EL (cell line): ENCODE data around the gene IL32.
"Not testable (repeated sequence)": the region's sequence is repeated elsewhere in the genome, so short reads cannot be mapped to it uniquely, and the experiment has no call there.

Experiments used
- DNase-seq: peaks from one replicate; pipeline ENCODE4 v3.0.0-alpha.2; 2016

IL32 gene

DNA sequence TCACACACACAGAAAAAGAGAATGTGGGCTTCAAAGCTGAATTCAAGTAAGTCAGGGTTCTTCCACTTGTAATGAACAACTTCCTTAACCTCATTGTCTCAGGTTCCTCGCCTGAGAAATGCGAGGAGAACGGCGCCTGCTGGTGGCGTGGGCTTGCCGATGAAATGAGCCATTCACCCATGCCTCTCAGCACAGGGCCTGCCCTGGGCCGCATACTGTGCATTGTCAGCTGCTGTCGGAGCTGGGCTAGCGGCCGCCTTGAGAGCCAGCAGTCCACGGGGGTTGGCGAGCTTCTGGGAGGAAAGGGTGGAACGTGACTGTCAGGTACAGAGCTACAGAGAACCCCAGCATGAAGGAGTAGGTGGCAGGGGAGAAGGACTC is 12.1 kb upstream of the IL32 start:
- DNase-seq, result not testable (repeated sequence)

DNA sequence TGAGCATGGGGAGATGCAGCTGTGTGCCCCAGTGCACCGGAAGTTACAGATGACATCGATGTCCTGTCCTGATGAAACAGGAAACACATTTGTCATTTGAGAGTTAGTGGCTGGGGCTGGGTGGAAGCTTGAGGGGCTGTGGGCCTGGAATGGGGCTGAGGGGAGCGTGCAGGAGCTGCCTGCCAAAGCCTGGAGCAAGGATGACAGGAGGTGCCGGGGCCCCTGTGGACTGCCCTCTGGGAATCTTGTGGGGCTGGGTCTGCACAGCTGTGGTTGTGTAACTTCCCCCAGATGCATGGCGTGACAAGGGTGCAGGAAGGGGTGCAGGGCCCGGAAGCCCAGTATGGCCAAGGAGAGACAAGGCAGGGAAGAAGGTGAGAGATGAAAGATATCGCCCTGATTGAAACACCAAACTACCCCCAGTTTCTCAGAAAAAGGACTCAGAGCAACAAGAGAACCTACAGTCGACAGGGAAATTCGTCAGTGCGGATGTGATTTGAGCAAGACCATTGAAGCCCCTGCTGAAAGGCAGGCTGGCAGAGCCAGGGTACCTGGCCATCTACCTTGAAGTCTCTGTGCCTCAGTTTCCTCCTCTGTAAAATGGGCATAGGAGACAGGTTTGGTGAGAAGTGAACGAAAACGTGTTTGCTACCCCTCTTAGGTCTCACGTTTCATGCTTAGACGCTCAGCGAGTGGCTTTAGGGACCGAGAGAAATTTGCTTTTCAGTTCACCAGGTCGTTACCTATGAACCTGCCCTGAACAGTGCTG is 10.3 kb upstream of the IL32 start:
- DNase-seq, result no peak

DNA sequence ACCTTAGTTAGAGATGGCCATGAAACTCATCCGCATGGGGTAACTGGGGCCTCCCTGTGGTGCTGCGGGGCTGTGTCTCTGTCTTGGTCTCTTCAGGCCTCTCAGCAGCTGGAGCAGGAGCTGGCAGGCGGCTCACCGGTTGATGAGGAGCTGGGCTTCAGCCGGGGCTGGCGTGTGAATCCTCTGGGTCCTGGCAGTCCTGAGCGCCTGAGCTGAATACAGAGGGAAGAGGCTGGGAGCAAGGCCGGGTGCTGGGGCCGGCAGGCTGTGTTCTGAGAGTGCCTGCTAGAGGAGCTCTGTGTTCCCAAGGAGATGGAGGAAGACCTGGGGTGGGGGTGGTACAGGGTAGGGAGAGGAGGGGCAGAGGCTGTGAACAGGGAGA is 9.7 kb upstream of the IL32 start:
- not testable (repeated sequence) for DNase-seq

DNA sequence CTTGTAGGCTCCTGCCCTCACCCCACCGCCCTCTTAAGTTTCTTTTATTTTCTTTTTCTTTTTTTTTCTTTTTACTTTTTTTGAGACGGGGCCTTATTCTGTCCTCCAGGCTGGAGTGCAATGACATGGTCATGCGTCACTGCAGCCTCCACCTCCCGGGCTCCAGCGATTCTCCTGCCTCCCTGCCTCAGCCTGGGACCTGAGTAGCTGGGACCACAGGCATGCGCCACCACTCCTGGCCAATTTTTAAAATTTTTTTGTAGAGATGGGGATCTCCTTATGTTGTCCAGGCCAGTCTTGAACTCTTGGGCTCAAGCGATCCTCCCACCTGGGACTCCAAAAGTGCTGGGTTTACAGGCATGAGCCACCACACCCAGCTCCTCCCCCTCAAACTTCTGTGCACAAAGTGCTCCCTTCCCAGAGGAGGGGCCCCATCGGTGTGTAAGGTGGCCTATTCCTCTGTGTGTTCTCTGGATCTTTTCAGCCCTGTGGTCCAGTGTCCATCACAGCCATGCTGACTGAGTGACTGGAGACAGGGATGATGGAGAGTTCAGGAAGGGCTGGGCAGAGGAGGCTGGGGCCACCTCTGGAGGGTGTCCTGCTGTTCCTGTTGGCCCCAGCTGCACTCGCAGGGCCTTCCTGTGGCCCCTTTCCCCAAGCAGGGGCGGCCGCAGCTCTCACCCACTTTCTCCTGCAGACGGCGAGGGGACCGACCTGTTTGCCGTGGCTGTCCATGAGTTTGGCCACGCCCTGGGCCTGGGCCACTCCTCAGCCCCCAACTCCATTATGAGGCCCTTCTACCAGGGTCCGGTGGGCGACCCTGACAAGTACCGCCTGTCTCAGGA is 8.9 kb upstream of the IL32 start:
- DNase-seq, result no peak

DNA sequence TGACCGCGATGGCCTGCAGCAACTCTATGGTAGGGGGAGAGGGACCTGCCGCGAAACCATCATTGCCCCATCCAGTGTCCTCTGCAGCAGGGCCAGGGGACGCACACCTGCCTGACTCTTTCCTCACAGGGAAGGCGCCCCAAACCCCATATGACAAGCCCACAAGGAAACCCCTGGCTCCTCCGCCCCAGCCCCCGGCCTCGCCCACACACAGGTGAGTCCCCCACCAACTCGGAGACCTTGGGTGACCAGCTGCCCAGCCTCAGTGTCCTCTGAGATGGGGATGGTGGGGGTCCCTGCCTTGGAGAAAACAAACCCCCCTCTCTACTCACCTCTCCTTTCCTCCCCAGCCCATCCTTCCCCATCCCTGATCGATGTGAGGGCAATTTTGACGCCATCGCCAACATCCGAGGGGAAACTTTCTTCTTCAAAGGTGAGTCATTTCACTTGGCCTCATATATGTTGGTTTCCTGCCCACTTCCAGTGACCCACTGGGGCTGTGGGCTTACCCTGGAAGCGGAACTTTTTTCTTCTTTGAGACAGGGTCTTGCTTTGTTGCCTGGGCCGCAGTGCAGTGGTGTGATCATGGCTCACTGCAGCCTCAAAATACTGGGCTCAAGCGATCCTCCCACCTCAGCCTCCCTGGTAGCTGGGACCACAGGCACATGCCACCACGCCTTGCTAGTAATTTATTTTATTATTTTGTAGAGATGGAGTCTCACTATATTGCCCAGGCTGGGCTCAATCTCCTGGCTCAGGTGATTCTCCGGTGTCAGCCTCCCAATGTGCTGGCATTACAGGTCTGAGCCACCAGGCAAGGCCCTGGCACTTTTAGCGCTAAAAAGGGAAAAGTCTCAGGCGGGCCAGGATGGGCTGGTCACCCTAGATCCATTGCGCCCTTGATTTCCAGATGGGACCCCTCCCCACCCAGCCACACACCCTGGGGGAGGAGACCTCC is 8.0 kb upstream of the IL32 start:
- no peak for DNase-seq

DNA sequence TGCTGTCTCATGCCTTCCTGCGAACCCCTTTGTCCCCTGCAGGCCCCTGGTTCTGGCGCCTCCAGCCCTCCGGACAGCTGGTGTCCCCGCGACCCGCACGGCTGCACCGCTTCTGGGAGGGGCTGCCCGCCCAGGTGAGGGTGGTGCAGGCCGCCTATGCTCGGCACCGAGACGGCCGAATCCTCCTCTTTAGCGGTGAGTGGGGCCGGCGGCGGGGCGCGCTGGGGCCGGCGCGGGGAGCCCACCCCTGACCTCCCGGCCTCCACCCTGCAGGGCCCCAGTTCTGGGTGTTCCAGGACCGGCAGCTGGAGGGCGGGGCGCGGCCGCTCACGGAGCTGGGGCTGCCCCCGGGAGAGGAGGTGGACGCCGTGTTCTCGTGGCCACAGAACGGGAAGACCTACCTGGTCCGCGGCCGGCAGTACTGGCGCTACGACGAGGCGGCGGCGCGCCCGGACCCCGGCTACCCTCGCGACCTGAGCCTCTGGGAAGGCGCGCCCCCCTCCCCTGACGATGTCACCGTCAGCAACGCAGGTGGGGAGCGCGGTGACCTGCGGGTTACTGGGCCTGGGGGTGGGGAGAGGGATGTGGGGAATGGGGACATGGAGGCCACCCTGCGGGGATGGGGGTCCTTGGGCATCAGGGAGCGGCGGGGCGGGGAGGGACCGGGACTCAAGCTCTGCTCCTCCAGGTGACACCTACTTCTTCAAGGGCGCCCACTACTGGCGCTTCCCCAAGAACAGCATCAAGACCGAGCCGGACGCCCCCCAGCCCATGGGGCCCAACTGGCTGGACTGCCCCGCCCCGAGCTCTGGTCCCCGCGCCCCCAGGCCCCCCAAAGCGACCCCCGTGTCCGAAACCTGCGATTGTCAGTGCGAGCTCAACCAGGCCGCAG is 7.1 kb upstream of the IL32 start:
- DNase-seq, result peak; percentile 41

DNA sequence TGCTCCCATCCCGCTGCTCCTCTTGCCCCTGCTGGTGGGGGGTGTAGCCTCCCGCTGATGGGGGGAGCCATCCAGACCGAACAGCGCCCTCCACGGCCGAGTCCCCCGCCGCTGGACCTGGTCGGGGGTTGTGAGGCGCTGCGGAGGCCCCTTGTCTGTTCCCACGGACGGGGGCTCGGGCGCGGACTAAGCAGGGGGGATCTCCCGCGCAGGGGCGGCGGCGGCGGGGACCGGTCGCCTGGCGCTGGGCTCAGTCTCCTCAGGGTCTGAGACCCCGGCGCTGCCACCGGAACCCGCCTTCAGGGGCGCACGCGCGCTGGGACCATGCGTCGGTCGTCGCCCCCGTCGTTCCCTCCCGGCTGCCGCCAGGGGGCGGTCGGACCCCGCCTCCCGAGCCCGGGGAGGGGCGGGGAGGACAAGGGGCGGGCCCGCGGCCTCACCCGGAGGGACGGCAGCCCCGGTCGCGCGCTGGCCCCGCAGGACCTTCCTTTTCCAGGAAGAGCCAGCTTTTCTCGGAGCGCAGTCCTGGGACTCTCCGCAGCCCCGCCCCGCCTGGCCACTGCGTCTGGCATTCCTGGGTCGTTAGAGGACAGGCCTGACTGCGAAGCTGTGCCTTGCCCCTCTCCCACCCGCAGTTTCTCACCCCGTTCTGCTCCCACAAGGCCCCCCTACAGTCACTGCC is 6.3 kb upstream of the IL32 start:
- DNase-seq, result peak; percentile 92

DNA sequence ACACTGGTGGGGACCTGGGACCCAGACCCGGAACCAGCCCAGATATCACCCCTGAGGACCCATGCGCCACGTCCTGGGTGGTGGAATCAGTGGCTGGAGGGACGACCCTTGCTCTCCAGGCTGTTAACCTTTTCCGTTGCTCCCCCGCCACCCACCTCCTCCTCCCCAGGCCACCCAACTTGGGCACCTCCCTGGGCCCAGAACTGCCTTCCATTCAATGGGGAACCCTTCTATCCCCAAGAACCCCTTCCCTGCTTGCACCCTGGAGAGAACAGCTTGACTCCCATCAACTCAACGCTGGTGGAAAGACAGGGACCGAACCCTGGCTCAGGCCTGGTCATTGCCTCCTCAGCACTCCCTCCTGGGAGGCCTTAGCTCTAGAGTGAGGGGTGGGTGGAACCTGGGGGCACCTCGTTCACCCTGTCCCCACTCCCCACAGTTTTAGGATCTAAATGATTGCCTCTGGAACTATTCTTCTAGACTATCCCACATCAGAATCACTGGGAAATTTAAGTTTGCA is 5.7 kb upstream of the IL32 start:
- no peak for DNase-seq

DNA sequence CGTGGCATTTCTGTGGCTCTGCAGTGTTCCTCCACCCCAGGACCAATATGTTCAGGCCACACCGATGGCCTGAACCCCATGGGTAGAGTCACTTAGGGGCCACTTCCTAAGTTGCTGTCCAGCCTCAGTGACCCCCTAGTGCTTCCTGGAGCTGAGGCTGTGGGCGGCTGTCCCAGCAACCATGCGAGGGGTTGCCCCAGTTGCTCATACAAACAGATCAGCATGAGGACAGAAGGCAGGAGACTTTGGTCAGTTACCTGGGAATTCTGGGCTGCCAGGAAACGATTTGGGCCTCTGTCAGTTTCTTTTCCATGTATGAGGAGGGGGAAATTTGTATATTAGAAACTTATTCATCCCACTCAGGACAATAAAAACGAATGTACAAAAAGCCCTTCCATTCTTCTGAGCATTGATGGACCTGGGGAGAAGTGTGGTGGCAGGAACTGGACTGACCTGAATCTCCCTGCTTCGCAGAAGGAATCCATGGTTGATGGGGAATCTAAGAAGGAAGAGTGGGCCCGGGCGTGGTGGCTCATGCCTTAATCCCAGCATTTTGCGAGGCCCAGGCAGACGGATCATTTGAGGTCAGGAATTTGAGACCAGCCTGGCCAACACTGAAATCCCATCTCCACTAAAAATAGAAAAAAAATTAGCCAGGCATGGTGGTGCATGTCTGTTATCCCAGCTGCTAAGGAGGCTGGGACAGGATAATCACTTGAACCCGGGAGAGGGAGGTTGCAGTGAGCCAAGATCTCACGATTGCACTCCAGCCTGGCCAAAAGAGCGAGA is 4.9 kb upstream of the IL32 start:
- DNase-seq, result no peak

DNA sequence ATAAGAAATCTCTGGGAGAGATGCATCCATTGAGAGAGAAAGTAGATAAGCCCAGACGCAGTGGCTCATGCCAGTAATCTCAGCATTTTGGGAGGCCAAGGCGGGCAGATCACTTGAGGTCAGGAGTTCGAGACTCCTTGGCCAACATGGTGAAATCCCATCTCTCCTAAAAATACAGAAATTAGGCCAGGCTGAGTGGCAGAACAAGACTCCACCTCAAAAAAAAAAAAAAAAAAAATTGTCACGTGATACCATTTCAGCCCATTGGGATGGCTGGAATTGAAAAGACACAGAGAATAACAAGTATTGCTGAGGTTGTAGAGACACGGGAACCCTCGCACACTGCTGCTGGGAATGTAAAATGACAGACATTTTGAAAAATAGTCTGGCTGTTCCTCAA is 2.9 kb upstream of the IL32 start:
- no peak for DNase-seq

DNA sequence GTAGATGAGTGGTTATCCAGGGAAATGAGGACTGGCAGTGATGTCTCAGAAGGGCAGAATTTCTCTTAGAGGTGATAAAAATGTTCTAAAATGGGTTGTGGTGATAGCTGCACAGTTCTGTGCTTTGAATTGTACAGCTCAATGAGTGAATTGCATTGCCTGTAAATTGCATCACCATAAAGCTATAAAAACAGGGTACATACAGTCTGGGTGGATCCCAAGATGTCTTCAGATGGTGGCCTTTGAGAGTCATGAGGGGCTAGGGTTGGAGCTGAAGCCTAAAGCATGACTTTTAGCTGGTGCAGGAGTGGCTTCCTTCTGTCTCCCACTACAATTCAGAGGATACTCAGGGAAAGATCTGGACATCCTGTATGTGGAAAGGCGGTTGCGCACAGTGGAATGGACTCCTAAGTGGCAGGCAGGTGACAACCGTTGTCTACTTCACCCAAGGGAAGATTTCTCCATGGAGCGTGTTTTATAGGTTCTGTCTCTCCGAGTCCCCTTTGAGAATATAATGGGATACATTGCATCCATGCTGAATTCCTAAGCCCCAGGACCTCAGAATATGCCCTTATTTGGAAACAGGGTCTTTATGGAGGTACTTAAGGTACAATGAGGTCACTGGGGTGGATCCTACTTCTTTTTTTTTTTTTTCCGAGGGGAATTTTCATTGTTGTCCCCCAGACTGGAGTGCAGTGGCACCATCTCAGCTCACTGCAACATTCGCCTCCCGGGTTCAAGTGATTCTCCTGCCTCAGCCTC is 1.6 kb upstream of the IL32 start:
- DNase-seq, result no peak

DNA sequence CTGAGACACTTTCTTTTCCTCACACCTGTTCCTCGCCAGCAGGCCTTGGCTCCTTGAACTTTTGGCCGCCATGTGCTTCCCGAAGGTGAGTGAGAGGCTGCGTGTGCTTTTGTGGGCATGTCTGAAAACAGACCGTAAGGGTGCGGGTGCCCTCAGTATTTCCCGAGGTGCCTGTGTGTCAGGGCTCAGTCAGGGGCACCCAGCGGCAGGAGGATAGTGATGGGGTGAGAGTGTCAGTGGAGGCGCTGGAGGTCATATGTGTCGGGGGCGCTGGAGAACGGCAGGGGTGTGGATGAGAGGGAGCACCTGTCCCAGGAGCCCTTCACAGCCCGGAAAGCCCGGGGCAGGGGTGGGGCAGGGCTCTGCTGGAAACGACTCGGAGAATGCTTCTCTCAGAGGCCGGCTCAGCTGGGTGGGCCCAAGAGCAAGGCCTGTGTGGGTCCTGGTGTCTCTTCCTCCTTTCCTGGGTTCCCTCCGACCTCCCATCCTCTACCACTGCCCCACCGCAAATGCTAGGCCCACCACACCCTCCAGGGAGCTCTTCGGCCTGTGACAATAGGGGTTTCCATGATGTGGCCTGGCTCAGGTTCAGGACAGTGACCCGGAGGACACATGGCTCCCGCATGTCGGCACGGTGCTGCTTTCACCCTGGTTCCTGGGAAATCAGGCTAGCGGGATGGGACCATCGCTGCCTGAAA is 451 bp downstream of the IL32 start:
- DNase-seq, result no peak

DNA sequence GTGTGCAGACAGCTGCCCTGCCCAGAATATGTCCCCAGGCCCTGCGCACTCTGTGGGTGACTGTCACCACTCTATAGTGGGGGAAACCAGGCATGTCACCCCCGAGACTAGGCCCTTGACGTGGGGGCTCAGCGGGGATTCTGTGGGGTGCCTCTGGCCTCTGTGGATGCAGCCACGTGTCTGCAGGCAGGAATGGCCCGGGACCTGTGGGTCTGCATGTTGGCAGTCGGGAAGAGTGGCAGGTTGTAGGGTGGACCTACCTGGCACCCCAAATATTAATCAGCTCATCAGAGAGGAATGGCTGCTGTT is 954 bp downstream of the IL32 start:
- DNase-seq, result no peak

DNA sequence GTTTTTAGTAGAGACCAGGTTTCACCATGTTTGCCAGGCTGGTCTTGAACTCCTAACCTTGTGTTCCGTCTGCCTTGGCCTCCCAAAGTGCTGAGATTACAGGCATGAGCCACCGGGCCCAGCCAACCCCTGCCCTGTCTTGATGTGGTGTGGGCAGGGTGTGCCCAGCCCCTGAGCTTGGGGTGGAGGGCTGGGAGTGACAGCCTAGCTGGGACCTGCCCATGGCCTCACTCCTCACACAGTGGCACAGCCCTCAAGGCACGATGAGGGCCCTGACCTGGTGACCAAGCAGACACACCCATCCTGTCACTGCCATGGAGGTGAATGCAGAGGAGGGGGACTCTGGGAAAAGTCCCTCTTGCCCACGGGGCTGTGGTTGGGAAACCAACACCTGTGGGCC is 3.0 kb downstream of the IL32 start:
- no peak for DNase-seq

DNA sequence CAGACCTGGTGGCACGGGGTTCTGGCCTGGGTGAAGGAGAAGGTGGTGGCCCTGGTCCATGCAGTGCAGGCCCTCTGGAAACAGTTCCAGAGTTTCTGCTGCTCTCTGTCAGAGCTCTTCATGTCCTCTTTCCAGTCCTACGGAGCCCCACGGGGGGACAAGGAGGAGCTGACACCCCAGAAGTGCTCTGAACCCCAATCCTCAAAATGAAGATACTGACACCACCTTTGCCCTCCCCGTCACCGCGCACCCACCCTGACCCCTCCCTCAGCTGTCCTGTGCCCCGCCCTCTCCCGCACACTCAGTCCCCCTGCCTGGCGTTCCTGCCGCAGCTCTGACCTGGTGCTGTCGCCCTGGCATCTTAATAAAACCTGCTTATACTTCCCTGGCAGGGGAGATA is 3.7 kb downstream of the IL32 start:
- DNase-seq, result not testable (repeated sequence)

DNA sequence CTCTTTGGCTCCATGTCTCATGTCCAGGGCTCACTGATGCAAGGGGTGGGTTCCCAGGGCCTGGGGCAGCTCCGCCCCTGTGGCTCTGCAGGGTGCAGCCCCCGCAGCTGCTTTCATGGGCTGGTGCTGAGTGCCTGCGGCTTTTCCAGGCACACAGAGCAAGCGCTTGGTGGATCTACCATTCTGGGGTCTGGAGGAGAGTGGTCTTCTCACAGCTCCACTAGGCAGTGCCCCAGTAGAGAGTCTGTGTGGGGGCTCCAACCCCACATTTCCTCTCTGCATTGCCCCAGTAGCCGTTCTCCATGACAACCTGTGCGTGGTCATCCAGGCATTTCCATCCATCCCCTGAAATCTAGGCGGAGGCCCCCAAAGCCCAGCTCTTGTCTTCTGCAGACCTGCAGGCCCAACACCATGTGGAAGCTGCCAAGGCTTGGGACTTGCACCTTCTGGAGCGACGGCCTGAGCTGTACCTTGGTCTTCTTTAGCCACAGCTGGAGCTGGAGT is 5.2 kb downstream of the IL32 start:
- DNase-seq, result no peak

DNA sequence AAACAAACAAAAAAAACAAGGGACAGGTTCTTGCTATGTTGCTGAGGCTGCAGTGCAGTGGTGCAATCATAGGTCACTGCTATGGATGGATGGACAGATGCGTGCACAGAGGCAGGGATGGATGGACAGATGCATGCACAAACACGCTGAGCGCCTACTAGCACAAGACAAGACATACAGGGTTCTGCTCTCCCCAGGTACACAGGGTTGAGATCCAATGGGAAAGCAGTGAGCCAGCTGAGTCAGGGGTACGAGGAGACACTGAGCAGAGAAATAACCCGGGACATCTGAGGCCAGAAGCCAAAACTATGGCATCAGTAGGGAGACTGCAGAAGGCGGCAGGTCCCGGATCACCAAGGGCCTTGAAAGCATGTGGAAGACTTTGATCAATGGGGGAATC is 6.2 kb downstream of the IL32 start:
- no peak for DNase-seq

DNA sequence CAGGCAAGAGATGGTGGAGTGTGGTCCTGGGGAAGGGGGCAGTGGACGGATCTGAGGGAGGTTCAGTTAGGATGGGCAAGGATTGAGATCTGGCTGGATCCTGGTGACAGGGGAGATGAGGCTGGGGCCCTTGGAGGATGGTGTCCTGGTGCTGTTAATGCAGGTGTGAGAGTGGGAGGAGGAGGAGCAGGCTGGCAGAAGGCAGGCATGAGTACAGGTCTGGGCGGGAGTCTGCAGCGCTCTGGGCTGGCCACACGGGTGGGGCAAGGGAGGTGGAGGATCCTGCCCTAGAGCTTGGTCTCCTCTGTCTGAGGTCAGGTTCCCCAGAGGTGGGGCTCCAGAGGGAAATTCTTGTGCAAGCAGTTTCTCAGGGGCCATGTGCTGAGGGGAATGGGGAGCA is 6.7 kb downstream of the IL32 start:
- not testable (repeated sequence) for DNase-seq
